ENCODE data around the gene ID3.
"Not testable (repeated sequence)": the region's sequence is repeated elsewhere in the genome, so short reads cannot be mapped to it uniquely, and the experiment has no call there.

The ID3 gene

DNA sequence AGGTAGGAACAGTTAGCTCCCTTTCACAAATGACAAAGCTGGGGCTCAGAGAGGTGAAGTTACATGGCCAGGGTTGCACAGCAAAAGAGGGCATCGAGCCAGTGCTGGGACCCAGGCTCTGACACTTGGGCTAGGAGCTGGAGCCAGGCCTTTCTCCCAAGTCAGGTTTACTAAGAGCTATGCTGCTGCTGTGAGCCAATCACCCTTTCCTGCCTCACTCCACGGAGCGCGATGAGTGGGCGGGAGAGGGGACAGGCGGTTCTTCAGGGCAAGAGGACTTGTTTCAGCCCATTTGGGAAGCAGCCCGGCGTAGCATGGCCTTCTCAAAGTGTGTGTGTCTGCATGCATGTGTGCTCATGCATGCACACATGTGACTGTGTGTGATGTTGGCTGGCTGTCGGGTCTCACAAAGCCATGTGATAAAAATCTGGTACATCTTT, 10.6 kb downstream of the ID3 start:
- DNase-seq (ENCODE audit: low read depth) = no peak

- DNase-seq (ENCODE audit: low read depth) = no peak
These were observed 12.3 kb downstream of the ID3 start for GRCh38 chr1:23546897-23547584.

- no peak for DNase-seq (ENCODE audit: low read depth)
These were observed 13.4 kb downstream of the ID3 start for GRCh38 chr1:23545851-23546250.

DNA sequence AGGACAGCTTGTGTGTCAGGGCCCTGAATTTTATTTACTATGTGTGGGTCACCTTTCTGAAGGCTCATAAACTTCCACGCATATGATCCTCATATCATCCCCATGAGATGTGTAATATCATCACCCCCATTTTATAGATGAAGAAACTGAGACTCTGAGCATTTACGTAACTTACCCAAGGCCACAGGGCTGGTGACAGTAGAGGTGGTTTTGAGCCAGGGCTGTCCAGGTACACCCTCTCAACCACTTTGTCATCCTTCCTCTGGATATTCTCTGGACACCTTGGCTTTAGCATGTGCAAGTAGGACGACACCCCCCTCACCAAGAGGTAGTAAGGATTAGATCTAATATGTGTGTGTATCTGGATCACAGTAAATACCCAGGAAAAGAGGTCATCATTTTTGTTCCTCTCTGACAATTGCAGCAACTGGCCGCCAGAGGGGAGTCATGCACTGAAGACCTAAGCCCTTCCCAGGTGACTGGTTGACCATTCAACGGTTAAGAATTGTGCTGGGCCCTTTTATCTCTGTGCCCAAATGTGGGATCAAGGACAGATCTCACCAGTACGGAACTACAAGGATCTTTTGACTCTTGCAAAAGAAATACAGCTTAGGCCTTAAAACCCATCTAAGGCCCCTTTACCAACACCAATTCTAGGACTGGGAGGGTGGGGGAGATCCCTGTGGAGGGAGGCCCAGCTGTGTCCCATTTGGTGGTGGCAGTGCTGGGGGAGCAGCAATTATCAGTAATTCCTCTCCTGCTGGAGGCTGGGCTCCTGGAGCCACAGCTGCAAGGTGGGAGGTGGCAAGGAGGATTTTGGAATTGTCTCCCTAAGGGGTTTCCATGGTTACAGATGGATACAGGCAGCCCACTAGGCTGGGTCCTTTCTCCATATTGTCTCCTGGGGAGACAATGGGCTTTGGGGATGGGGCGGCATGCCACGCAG, 14.6 kb downstream of the ID3 start:
- DNase-seq (ENCODE audit: low read depth) = peak; percentile 56

DNA sequence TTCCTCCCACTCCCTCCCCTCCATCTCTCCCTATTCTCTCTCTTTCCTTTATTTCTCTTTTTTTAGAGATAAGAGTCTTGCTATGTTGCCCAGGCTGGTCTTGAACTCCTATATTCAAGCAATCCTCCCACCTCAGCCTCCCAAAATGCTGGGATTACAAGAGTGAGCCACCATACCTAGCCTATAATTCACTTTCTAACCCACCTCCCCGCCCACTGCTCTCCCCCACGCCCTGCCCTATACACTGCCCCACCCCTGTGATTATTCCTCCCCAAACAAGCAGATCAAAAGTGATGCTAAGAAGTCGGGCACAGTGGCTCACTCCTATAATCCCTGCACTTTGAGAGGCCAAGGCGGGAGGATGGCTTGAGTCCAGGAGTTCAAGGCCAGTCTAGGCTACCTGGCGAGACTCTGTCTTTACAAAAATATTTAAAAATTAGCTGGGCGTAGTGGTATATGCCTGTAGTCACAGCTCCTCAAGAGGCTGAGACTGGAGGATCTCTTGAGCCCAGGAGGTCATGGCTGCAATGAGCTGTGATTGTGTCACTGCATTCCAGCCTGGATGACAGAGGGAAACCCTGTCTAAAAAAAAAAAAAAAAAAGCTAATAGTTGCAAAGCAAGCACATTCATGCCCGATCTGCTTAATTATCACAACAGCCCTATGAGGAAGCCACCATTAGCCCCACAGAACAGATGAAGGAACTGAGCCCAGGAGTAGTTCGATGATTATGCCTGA, 15.4 kb downstream of the ID3 start:
- no peak for DNase-seq (ENCODE audit: low read depth)

DNA sequence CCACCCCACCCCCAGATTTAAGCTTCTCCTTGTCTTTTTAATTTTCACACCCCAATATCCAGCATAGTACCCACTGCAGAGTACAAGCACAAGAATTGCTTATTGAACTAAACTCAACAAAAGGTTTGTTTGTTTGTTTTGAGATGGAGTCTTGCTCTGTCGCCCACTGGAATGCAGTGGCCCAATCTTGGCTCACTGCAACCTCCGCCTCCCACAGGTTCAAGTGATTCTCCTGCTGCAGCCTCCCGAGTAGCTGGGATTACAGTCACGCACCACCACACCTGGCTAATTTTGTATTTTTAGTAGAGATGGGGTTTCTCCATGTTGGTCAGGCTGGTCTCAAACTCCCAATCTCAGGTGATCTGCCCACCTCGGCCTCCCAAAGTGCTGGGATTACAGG, 16.4 kb downstream of the ID3 start:
- not testable (repeated sequence) for DNase-seq (ENCODE audit: low read depth)

DNA sequence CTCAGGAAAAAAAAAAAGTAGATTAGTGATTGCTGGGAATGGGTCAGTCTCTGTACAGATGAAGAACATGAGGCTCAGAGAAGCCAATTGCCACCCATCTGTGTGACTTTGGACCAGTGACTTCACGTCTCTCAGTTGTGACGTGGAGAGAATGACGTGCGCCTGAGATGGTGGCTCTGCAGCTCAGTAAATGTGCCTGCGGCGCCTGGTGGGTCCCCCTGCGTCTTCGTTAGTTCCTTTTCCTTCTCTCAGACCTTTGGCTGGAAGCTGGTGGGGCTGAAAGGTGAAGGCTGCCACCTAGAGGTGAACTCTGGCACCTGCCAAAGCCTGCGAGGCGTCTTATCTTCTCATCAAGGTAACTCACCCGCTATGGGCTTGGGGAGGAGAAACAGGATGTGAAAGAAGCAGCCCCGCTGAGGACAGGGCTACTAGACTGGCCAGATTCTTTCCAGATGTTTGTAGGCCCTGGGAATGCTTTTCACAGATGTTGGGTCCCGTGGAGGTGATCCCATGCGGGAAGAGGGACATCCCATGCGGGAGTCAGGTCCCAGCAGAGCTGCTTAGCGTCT, 19.5 kb downstream of the ID3 start:
- peak; percentile 85 for DNase-seq (ENCODE audit: low read depth)

- peak; percentile 66 for DNase-seq (ENCODE audit: low read depth)
These were observed 21.9 kb downstream of the ID3 start for GRCh38 chr1:23537296-23537973.

GRCh38 chr1:23533246-23534023, 25.9 kb downstream of the ID3 start:
- DNase-seq (ENCODE audit: low read depth) = no peak

- DNase-seq (ENCODE audit: low read depth) = no peak
These were observed 27.7 kb downstream of the ID3 start for GRCh38 chr1:23531562-23532094.

- DNase-seq (ENCODE audit: low read depth) = no peak
These were observed 28.3 kb downstream of the ID3 start, which contains the start of gene E2F2 for GRCh38 chr1:23530747-23531561. E2F2 (minus strand) TSS chr1:23531233; CDS start chr1:23530793, 440 bp downstream.

DNA sequence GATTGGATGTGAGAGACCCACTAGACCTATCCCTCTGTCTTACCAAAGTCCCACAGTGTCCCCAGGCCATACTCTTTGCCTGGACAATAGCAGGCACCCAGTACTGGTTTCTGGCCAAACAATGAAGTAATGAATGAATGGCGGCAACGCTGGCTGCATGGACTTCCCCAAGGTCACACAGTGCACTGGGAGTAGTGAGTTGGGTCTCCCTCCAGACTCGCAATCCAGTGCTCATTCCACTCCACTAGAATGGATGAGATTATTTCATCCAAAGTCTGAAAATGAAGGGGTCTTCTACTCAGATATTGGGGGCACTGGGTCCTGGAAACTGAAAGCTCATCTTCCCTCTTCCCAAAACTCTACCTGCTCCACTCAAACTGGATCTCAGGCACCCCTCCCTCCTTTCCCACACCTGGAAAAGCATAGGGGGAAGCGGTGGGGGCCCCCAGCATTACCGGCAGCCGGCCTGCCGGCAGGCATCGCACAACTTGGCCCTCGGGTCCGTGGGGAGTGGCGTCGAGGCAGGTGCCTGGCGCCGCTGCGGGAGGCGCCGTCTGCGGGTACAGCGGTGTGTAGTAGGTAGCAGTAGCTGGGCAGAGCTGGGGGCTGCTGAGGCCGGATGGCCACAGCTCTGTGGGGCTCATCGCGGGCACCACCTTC, 29.1 kb downstream of the ID3 start:
- no peak for DNase-seq (ENCODE audit: low read depth)

GRCh38 chr1:23529146-23530086, 29.9 kb downstream of the ID3 start:
- no peak for DNase-seq (ENCODE audit: low read depth)

DNA sequence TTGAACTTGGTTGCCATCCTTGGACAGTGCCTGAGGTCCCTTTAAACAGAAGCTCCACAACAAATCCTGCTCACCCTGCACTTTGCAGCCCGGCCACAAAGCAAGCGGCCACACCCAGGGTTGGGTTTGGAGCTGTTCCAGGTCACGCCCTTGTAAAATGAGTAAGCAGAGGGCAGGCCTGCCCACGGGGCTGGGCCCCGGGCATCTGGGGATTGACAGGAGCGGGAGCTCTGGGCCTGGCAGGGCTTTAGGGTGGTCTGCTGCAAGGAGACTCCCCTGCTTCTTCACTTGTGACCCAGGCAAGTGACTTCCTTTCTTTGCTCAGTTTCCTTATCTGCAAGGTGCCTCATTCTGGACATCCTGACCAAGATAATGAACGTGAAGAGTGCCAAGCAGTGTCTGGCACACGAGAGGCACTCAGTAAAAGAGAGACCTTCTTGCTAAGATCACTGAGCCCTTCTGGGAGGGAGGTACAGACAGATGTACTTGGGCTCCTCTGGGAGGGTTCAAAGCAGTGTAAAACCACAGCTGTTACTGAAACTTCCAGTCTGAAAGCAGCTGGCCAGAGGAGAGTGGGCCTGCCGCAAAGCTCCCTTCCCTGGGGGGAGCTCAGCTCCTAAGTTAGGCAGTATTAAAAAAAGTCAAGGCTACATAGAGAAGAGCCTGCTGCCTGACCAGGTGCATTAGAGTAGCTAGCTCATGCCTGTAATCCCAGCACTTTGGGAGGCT, 30.9 kb downstream of the ID3 start:
- peak; percentile 80 for DNase-seq (ENCODE audit: low read depth)

- DNase-seq (ENCODE audit: low read depth) = no peak
These were observed 31.4 kb downstream of the ID3 start for GRCh38 chr1:23527900-23528249.

DNA sequence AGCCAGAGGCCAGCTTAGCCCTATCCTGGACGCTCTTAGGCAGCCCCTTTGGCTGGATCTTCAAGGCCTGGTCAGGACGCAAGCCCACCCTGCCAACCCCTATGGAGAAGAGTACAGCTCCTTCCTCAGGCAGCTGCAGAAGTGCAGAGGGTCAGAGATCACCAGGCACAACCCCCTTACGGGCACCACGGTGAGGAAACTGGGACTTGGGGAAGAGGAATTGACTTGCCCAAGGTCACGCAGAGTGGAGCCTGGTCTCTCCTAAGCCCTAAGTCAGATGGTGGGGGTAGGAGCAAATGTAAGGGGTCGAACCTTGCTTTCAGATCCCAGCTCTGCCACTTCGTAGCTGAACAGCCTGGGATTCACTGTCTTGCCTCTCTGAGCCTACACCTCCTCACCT, 31.9 kb downstream of the ID3 start:
- no peak for DNase-seq (ENCODE audit: low read depth)

GRCh38 chr1:23526329-23527041, 32.8 kb downstream of the ID3 start:
- no peak for DNase-seq (ENCODE audit: low read depth)

Data from HS-5 (cell line).